Measurements from ENCODE around the gene ARHGAP21. TPM values are rescaled to one million over a fixed set of nuclear protein-coding genes. Genes with fewer than 3 reads are reported as not detected.
"Not testable (repeated sequence)": the region's sequence is repeated elsewhere in the genome, so short reads cannot be mapped to it uniquely, and the experiment has no call there.

ARHGAP21 gene
- total and polyA plus RNA-seq, 7 donors = 25.2 to 87.8 (median 53.2) TPM

- Histone ChIP-seq H3K27me3 (no peaks in the 10 kb centered on the region), H3K36me3 (no peaks in the 10 kb centered on the region), H3K4me3 (no peak overlapping the region), H3K4me1 (no peaks in the 10 kb centered on the region), H3K9me3 (no peaks in the 10 kb centered on the region), H3K27ac (no peak overlapping the region)
- no peak for TF ChIP-seq POLR2A (IDR thresholded peaks at IDR 0.05)
- TF ChIP-seq EP300 (IDR thresholded peaks at IDR 0.05) = no peak
- no peak for TF ChIP-seq CTCF (IDR thresholded peaks at IDR 0.05)
- no peak for TF ChIP-seq POLR2AphosphoS5 (IDR thresholded peaks at IDR 0.05)
- intact Hi-C loops (cut with DNase I) = no loop called here
- whole genome bisulfite sequencing, 2 donors = 20 to 78% methylated on average over 1 of the region's 1 CpG
- no peak for DNase-seq
These were observed 8.3 kb upstream of the ARHGAP21 start for GRCh38 chr10:24731942-24732341.

GRCh38 chr10:24730811-24731210 is 7.1 kb upstream of the ARHGAP21 start:
- DNase-seq = no peak
- no peaks in the 10 kb centered on the region for H3K27me3 ChIP-seq
- TF ChIP-seq POLR2A (IDR thresholded peaks at IDR 0.05) (no peak), CTCF (IDR thresholded peaks at IDR 0.05) (no peak), EP300 (IDR thresholded peaks at IDR 0.05) (no peak), POLR2AphosphoS5 (IDR thresholded peaks at IDR 0.05) (no peak)
- intact Hi-C loops (cut with DNase I) = no loop called here
- no peaks in the 10 kb centered on the region for H3K9me3 ChIP-seq
- 88 to 94% methylated on average over 3 of the region's 3 CpGs for WGBS, 2 donors
- H3K4me3 ChIP-seq = no peak overlapping the region
- H3K27ac ChIP-seq = no peak overlapping the region
- H3K36me3 ChIP-seq = no peaks in the 10 kb centered on the region
- H3K4me1 ChIP-seq = no peaks in the 10 kb centered on the region

- TF ChIP-seq POLR2A (IDR thresholded peaks at IDR 0.05) (no peak), CTCF (IDR thresholded peaks at IDR 0.05) (no peak), EP300 (IDR thresholded peaks at IDR 0.05) (no peak), POLR2AphosphoS5 (IDR thresholded peaks at IDR 0.05) (no peak)
- Histone ChIP-seq H3K27ac (no peak overlapping the region), H3K36me3 (no peaks in the 10 kb centered on the region), H3K4me3 (no peak overlapping the region), H3K9me3 (no peaks in the 10 kb centered on the region), H3K4me1 (peaks cover 0 to 5% (median 3%) of the 10 kb centered on the region in 4 donors), H3K27me3 (no peaks in the 10 kb centered on the region)
- intact Hi-C loops (cut with DNase I) = no loop called here
- WGBS, 2 donors = 85% methylated on average over 9 of the region's 9 CpGs
- DNase-seq = no peak
These were observed 4.1 kb upstream of the ARHGAP21 start for GRCh38 chr10:24727786-24728185.

GRCh38 chr10:24726626-24727025 is 2.9 kb upstream of the ARHGAP21 start:
- Histone ChIP-seq H3K36me3 (no peaks in the 10 kb centered on the region), H3K4me1 (peaks cover 0 to 14% (median 6%) of the 10 kb centered on the region in 4 donors), H3K27ac (no peak overlapping the region), H3K4me3 (no peak overlapping the region), H3K9me3 (no peaks in the 10 kb centered on the region), H3K27me3 (no peaks in the 10 kb centered on the region)
- 94 to 96% methylated on average over 5 of the region's 5 CpGs for WGBS, 2 donors
- intact Hi-C loops (cut with DNase I) = no loop called here
- TF ChIP-seq EP300 (IDR thresholded peaks at IDR 0.05) = no peak
- DNase-seq = no peak

- H3K4me1 ChIP-seq = peaks cover 0 to 20% (median 10%) of the 10 kb centered on the region in 4 donors
- H3K36me3 ChIP-seq; DNase-seq; intact Hi-C loops (cut with DNase I); H3K27me3 ChIP-seq; H3K27ac ChIP-seq; H3K4me3 ChIP-seq; H3K9me3 ChIP-seq: not testable (repeated sequence)
- WGBS, 2 donors = 84 to 91% methylated on average over 5 of the region's 5 CpGs
These were observed 2.3 kb upstream of the ARHGAP21 start for GRCh38 chr10:24726029-24726428.

Measured in sigmoid colon (tissue), 7 donors.